Measurements from ENCODE around the gene FKBP1A.
A peak's percentile ranks its signal among the peaks of the same experiment; 100 is the strongest.

GRCh38 chr20:1327827-1328679 is 64.8 kb downstream of the FKBP1A start:
- TF ChIP-seq POLR2AphosphoS5 (IDR thresholded peaks at IDR 0.05; ENCODE audit: low read depth, low read length) (0 out of 2 replicates have a peak, but pooled peaks have one; percentile 6), POLR2A (IDR thresholded peaks at IDR 0.05; ENCODE audit: low read depth, low read length) (no peak), TAF1 (IDR thresholded peaks at IDR 0.05; ENCODE audit: low read depth, low read length) (no peak), SPI1 (IDR thresholded peaks at IDR 0.05; ENCODE audit: low read depth, low read length) (no peak)

Measured in GM12891 (cell line).